IPS DF 6.9 (cell line): ENCODE results near the gene PID1.

Experiments
- DNase-seq: peaks from one replicate; pipeline ENCODE4 v3.0.0-alpha.2; 2013; ENCODE audit warnings: low read depth, low spot score
- H3K27ac ChIP-seq: one replicate; pipeline ENCODE4 v1.5.1; 2013; ENCODE audit warnings: low read length, control low read depth
- H3K27me3 ChIP-seq: 2 replicates; pipeline ENCODE4 v1.6.1; 2013; ENCODE audit warnings: mild to moderate bottlenecking, low read length; ENCODE audit not compliant: control insufficient read depth, insufficient read depth
- H3K36me3 ChIP-seq: 2 replicates; pipeline ENCODE4 v1.6.1; 2013; ENCODE audit warnings: low read length; ENCODE audit not compliant: control insufficient read depth, insufficient read depth
- H3K4me1 ChIP-seq: 2 replicates; pipeline ENCODE4 v1.6.1; 2013; ENCODE audit warnings: low read length; ENCODE audit not compliant: control insufficient read depth, insufficient read depth
- H3K4me3 ChIP-seq: 2 replicates; pipeline ENCODE4 v1.5.1; 2013; ENCODE audit warnings: mild to moderate bottlenecking, low read length
- H3K9me3 ChIP-seq: 2 replicates; pipeline ENCODE4 v1.6.1; 2013; ENCODE audit warnings: low read length, inconsistent platforms; ENCODE audit not compliant: control insufficient read depth, insufficient read depth
- WGBS: extraction: QIAGEN DNeasy Blood & Tissue Kit; methylation state at CpG from one replicate; pipeline ENCODE4 v1.1.7; 2013; ENCODE audit warnings: mixed read lengths, missing lambda C conversion rate; ENCODE audit not compliant: insufficient read length, insufficient coverage; 5-methylcytosine and 5-hydroxymethylcytosine counted together

Gene PID1

DNA sequence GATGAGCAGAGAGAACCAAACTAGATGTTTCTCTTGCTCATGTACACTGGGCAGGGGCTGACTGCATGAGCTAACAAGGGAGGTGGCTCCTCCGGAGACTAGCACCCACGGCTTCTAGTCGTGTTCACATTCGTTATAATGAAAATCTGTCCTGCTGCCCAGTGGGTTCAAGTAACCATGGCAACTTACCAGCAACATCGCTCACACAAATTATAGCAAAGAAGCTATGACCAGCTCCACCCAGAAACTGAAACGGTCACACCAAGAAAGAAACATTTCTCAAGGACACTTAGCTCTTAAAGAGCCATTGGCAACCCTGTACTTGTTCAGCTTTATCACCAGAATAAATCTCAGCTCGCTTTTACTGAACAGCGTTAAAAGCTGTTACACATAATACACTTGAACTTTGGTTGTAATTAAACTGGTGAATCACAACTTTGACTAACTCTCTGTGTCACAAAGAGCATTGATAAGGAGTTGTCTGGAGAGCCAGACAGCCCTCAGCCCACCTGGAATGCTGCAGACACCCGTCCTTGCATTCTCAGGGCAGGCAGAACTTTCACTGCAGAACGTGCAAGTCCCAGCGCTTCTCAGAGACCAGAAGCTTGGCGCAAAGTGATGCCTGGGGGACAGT is 141.2 kb downstream of the PID1 start:
- no peaks in the 10 kb centered on the region for H3K4me1 ChIP-seq
- H3K36me3 ChIP-seq, result no peaks in the 10 kb centered on the region
- no peaks in the 10 kb centered on the region for H3K9me3 ChIP-seq
- no peak overlapping the region for H3K27ac ChIP-seq
- H3K4me3 ChIP-seq, result no peak overlapping the region
- no peaks in the 10 kb centered on the region for H3K27me3 ChIP-seq
- no CpG with 5 or more reads among the region's 12 CpGs for WGBS
- no peak for DNase-seq

GRCh38 chr2:229127471-229127870 is 143.6 kb downstream of the PID1 start:
- WGBS, result no CpG with 5 or more reads among the region's 4 CpGs
- no peak overlapping the region for H3K27ac ChIP-seq
- H3K27me3 ChIP-seq, result no peaks in the 10 kb centered on the region
- H3K36me3 ChIP-seq, result no peaks in the 10 kb centered on the region
- no peaks in the 10 kb centered on the region for H3K4me1 ChIP-seq
- DNase-seq, result no peak
- H3K9me3 ChIP-seq, result no peaks in the 10 kb centered on the region
- H3K4me3 ChIP-seq, result no peak overlapping the region

GRCh38 chr2:229126066-229126465 is 145.0 kb downstream of the PID1 start:
- Histone ChIP-seq H3K4me3 (no peak overlapping the region), H3K27ac (no peak overlapping the region), H3K27me3 (no peaks in the 10 kb centered on the region), H3K4me1 (no peaks in the 10 kb centered on the region), H3K36me3 (no peaks in the 10 kb centered on the region), H3K9me3 (no peaks in the 10 kb centered on the region)
- no CpG with 5 or more reads among the region's 2 CpGs for WGBS
- no peak for DNase-seq

DNA sequence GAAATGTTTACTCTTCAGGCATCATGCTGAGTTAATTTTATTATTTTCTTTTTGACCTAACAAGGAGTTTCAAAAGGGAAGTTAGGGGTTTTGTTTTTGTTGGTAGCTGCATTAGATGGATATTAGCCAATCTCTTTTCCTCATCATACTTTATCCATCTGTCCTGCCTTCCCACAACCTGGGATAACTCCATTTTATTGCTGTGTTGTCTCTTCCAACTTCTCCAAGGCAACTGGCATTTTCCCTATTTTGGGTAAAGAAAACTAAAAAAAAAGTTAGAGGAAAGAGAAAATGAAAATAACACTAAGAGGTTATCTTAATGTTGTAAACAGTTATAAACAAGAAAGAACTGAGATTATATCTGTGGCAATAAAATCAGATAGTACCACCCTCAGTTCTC is 147.0 kb downstream of the PID1 start:
- Histone ChIP-seq H3K27me3 (no peaks in the 10 kb centered on the region), H3K9me3 (no peaks in the 10 kb centered on the region), H3K4me1 (no peaks in the 10 kb centered on the region), H3K27ac (no peak overlapping the region), H3K36me3 (no peaks in the 10 kb centered on the region), H3K4me3 (no peak overlapping the region)
- DNase-seq, result no peak

DNA sequence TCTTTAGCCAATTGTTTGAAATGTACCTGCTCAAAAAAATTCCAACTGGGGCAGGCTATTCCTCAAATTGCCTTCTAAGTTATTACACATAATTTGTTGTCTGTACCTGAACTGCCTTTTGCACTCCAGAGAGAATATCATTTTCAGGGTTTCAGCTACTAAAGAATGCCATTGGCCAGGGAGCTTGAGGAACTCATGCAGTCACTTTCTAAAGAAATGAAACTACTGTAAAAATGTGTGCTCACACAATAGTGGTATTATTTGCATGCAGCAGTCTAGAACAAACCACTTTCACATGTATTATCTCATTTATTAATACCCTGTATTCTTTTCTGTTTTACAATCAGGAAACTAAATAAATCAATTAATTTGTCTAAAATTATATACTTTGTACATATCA is 152.2 kb downstream of the PID1 start:
- Histone ChIP-seq H3K36me3 (no peaks in the 10 kb centered on the region), H3K27me3 (no peaks in the 10 kb centered on the region), H3K4me3 (no peak overlapping the region), H3K27ac (no peak overlapping the region), H3K4me1 (no peaks in the 10 kb centered on the region), H3K9me3 (no peaks in the 10 kb centered on the region)
- DNase-seq, result no peak

- H3K4me1 ChIP-seq, result no peaks in the 10 kb centered on the region
- no peak overlapping the region for H3K27ac ChIP-seq
- H3K9me3 ChIP-seq, result no peaks in the 10 kb centered on the region
- H3K4me3 ChIP-seq, result no peak overlapping the region
- no CpG with 5 or more reads among the region's 4 CpGs for WGBS
- DNase-seq, result no peak
- H3K27me3 ChIP-seq, result no peaks in the 10 kb centered on the region
- H3K36me3 ChIP-seq, result no peaks in the 10 kb centered on the region
Observed at GRCh38 chr2:229118336-229118735, 152.8 kb downstream of the PID1 start.

- no peak for DNase-seq
- H3K4me1 ChIP-seq, result no peaks in the 10 kb centered on the region
- H3K27me3 ChIP-seq, result no peaks in the 10 kb centered on the region
- H3K9me3 ChIP-seq, result no peaks in the 10 kb centered on the region
- no CpG with 5 or more reads among the region's 5 CpGs for WGBS
- no peak overlapping the region for H3K27ac ChIP-seq
- no peak overlapping the region for H3K4me3 ChIP-seq
- H3K36me3 ChIP-seq, result no peaks in the 10 kb centered on the region
Observed at GRCh38 chr2:229111744-229112143, 159.3 kb downstream of the PID1 start.

GRCh38 chr2:229109195-229109594 is 161.9 kb downstream of the PID1 start:
- no peak overlapping the region for H3K27ac ChIP-seq
- no CpG with 5 or more reads among the region's 7 CpGs for WGBS
- no peaks in the 10 kb centered on the region for H3K36me3 ChIP-seq
- H3K4me1 ChIP-seq, result no peaks in the 10 kb centered on the region
- no peaks in the 10 kb centered on the region for H3K9me3 ChIP-seq
- DNase-seq, result no peak
- no peak overlapping the region for H3K4me3 ChIP-seq
- no peaks in the 10 kb centered on the region for H3K27me3 ChIP-seq

- no peaks in the 10 kb centered on the region for H3K9me3 ChIP-seq
- no peaks in the 10 kb centered on the region for H3K36me3 ChIP-seq
- no peak overlapping the region for H3K27ac ChIP-seq
- H3K4me1 ChIP-seq, result no peaks in the 10 kb centered on the region
- no peak overlapping the region for H3K4me3 ChIP-seq
- no peak for DNase-seq
- no CpG with 5 or more reads among the region's 7 CpGs for WGBS
- no peaks in the 10 kb centered on the region for H3K27me3 ChIP-seq
Observed at GRCh38 chr2:229107601-229108000, 163.5 kb downstream of the PID1 start.

DNA sequence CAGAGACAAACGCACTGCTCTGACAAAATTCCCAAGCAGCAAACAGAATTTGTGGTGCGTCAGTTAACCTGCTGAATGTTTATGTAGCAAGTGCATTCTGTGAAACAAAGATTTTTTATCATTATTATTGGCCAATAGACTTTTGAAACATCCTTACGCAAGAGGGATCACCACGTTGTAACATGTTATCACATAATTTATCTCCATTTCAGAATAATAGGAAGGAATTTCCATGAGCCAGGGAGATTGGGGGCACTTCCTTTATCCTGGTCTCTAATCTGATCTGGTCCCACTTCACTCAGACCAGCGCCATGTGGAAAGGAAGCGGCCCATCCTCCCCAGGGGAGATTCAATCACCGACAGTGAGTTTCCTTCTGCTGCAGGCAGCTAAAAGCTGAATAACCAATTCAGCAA is 166.1 kb downstream of the PID1 start:
- Histone ChIP-seq H3K27ac (no peak overlapping the region), H3K4me1 (no peaks in the 10 kb centered on the region), H3K9me3 (no peaks in the 10 kb centered on the region), H3K27me3 (no peaks in the 10 kb centered on the region), H3K36me3 (no peaks in the 10 kb centered on the region), H3K4me3 (no peak overlapping the region)
- no peak for DNase-seq
- WGBS, result no CpG with 5 or more reads among the region's 7 CpGs

DNA sequence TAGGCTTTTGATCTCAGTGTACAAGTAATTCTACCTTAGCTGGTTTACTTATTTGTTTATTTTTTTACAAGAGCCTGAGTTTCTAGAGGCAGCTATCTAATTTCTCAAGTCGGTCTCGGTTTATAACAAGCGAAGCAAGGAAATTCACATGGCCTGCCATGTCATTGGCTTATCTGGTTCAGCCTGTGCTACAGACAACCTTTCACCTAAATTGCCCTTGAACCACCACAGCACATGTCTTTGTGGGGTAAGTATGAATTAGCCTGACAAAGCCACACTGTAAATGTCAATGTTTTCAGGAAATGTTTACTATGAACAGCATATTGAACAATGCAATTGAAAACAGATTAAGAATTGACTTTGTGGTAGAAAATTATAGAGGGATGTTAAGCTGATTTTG is 167.1 kb downstream of the PID1 start:
- Histone ChIP-seq H3K9me3 (no peaks in the 10 kb centered on the region), H3K36me3 (no peaks in the 10 kb centered on the region), H3K4me1 (no peaks in the 10 kb centered on the region), H3K4me3 (no peak overlapping the region), H3K27ac (no peak overlapping the region), H3K27me3 (no peaks in the 10 kb centered on the region)
- no peak for DNase-seq
- WGBS, result no CpG with 5 or more reads among the region's 3 CpGs
